ENCODE measurements around the gene SLIT3.
"Not testable (repeated sequence)": the region's sequence is repeated elsewhere in the genome, so short reads cannot be mapped to it uniquely, and the experiment has no call there.

SLIT3 gene

DNA sequence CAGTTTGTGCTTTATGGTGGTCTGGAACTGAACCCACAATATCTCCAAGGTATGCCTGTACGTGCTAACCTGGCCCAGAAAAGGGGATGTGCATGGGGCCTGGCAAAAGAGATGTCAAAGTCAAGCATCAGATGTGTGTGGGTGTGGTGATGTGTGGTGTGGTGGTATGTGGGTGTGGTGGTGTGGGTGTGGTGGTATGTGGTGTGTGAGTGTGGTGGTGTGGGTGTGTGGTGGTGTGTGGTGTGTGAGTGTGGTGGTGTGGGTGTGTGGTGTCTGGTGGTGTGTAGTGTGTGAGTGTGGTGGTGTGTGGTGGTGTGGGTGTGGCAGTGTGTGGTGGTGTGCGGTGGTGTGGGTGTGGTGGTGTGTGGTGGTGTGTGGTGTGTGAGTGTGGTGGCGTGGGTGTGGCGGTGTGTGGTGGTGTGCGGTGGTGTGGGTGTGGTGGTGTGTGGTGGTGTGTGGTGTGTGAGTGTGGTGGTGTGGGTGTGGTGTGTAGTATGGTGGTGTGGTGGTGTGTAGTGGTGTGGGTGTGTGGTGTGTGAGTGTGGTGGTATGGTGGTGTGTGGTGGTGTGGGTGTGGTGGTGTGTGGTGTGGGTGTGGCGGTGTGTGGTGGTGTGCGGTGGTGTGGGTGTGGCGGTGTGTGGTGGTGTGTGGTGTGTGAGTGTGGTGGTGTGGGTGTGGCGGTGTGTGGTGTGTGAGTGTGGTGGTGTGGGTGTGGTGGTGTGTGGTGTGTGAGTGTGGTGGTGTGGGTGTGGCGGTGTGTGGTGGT lies 554.6 kb downstream of the SLIT3 start:
- not testable (repeated sequence) for H3K4me1 Mint-ChIP-seq, H3K27me3 Mint-ChIP-seq, H3K9me3 Mint-ChIP-seq, H3K27ac Mint-ChIP-seq, H3K4me3 Mint-ChIP-seq, H3K36me3 Mint-ChIP-seq

DNA sequence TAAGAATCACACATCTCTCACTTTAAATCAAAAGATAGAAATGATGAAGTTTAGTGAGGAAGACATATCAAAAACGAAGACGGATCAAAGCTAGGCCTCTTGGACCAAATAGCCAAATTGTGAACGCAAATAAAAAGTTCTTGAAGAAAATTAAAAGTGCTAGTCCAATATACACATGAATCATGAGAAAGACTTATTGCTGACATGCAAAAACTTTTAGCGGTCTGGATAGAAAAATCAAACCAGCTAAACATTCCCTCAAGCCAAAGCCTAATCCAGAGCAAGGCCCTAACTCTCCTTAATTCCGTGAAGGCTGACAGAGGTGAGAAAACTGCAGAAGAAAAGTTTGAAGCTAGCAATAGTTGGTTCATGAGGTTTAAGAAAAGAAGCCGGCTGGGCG lies 557.3 kb downstream of the SLIT3 start:
- Mint-ChIP-seq H3K4me3 (no peak overlapping the region), H3K4me1 (no peaks in the 10 kb centered on the region), H3K9me3 (peaks cover 10% of the 10 kb centered on the region), H3K36me3 (peaks cover 2% of the 10 kb centered on the region), H3K27ac (no peak overlapping the region), H3K27me3 (no peaks in the 10 kb centered on the region)

GRCh38 chr5:168742311-168742710 lies 558.6 kb downstream of the SLIT3 start:
- not testable (repeated sequence) for H3K27ac Mint-ChIP-seq, H3K4me3 Mint-ChIP-seq, H3K36me3 Mint-ChIP-seq, H3K4me1 Mint-ChIP-seq, H3K9me3 Mint-ChIP-seq, H3K27me3 Mint-ChIP-seq

DNA sequence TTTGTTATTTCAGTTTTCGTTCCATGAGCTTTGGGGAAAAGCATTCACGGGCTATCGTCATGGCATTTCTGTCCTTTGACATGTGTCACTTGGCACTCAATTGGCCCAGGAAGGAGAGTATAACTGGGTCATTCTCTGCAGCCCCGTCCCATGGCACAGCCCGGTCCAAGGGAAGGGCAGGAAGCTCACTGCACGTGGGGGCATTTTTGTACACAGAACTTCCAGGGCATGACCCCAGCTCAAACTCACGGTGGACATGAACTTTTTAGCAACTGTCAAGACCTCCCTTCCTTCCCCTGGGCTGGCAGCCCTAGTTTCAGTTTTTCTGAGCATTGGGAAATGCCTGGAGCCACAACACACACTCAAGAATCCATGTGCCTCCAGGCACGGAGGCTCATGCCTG lies 560.1 kb downstream of the SLIT3 start:
- H3K4me3 Mint-ChIP-seq, result no peak overlapping the region
- H3K36me3 Mint-ChIP-seq, result no peaks in the 10 kb centered on the region
- no peaks in the 10 kb centered on the region for H3K4me1 Mint-ChIP-seq
- no peak overlapping the region for H3K27ac Mint-ChIP-seq
- peaks cover 10% of the 10 kb centered on the region for H3K9me3 Mint-ChIP-seq
- peaks cover 2% of the 10 kb centered on the region for H3K27me3 Mint-ChIP-seq

- peaks cover 10% of the 10 kb centered on the region for H3K9me3 Mint-ChIP-seq
- H3K27me3 Mint-ChIP-seq, result peaks cover 2% of the 10 kb centered on the region
- no peaks in the 10 kb centered on the region for H3K4me1 Mint-ChIP-seq
- no peak overlapping the region for H3K27ac Mint-ChIP-seq
- H3K36me3 Mint-ChIP-seq, result no peaks in the 10 kb centered on the region
- H3K4me3 Mint-ChIP-seq, result no peak overlapping the region
Measured at GRCh38 chr5:168740092-168740800, 560.7 kb downstream of the SLIT3 start.

GRCh38 chr5:168737066-168737465 lies 563.9 kb downstream of the SLIT3 start:
- H3K36me3 Mint-ChIP-seq, result no peaks in the 10 kb centered on the region
- H3K27me3 Mint-ChIP-seq, result peaks cover 2% of the 10 kb centered on the region
- no peak overlapping the region for H3K27ac Mint-ChIP-seq
- H3K4me1 Mint-ChIP-seq, result no peaks in the 10 kb centered on the region
- no peak overlapping the region for H3K4me3 Mint-ChIP-seq
- no peaks in the 10 kb centered on the region for H3K9me3 Mint-ChIP-seq

GRCh38 chr5:168736281-168736831 lies 564.6 kb downstream of the SLIT3 start:
- peaks cover 3% of the 10 kb centered on the region for H3K27me3 Mint-ChIP-seq

GRCh38 chr5:168734620-168735300 lies 566.2 kb downstream of the SLIT3 start:
- H3K9me3 Mint-ChIP-seq, result peaks cover 4% of the 10 kb centered on the region
- H3K27ac Mint-ChIP-seq, result no peak overlapping the region
- H3K27me3 Mint-ChIP-seq, result peaks cover 12% of the 10 kb centered on the region
- no peak overlapping the region for H3K4me3 Mint-ChIP-seq
- no peaks in the 10 kb centered on the region for H3K36me3 Mint-ChIP-seq
- no peaks in the 10 kb centered on the region for H3K4me1 Mint-ChIP-seq

More at GRCh38 chr5:168736281-168736831, 564.6 kb downstream of the SLIT3 start:
- Mint-ChIP-seq H3K4me1 (no peaks in the 10 kb centered on the region), H3K9me3 (no peaks in the 10 kb centered on the region), H3K4me3 (no peak overlapping the region), H3K27ac (no peak overlapping the region), H3K36me3 (no peaks in the 10 kb centered on the region)

DNA sequence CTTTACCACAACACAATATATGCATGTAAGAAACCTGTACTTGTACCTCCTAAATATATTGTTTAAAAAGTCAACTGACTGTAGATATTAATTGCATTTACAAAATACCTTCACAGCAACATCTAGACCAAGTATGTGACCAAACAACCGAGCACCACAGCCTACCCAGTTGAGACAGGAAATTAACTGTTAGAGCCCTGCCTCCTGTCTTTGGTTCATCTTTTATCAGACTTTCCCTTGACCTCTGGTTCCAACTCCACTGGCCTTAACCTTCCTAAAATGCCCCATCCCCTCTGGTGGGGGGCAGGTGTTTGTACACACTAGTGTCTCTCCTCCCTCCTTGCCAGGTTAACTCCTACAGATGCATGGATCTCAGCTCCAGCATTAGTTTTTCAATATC lies 566.8 kb downstream of the SLIT3 start:
- no peaks in the 10 kb centered on the region for H3K4me1 Mint-ChIP-seq
- H3K36me3 Mint-ChIP-seq, result peaks cover 2% of the 10 kb centered on the region
- peaks cover 9% of the 10 kb centered on the region for H3K9me3 Mint-ChIP-seq
- H3K27me3 Mint-ChIP-seq, result peaks cover 14% of the 10 kb centered on the region
- no peak overlapping the region for H3K27ac Mint-ChIP-seq
- H3K4me3 Mint-ChIP-seq, result no peak overlapping the region

DNA sequence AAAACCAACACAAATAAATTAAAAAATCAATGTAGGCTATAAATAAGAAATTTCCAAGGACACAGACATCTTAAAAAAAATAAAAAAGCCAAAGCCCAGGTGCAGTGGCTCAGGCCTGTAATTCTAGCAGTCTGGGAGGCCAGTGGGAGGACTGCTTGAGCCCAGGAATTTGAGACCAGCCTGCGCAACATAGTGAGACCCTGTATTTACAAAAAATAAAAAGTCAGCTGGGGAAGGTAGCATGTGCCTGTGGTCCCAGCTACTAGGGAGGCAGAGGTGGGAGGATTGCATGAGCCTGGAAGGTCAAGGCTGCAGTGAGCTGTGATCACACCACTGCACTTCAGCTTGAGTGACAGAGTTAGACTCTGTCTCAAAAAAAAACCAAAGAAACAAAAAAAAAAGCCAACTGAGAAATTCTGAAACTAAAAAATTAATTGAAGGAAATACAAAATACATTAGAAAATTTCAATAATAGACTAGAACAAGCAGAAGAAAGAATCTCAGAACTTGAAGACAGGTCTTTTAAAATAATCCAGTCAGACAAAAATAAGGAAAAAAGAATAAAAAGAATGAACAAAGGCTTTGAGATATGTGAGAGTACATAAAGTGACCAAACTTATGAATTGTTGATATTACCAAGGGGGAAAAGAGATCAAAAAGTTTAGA lies 572.3 kb downstream of the SLIT3 start:
- Mint-ChIP-seq H3K27ac (no peak overlapping the region), H3K9me3 (peaks cover 9% of the 10 kb centered on the region), H3K27me3 (peaks cover 13% of the 10 kb centered on the region), H3K36me3 (peaks cover 2% of the 10 kb centered on the region), H3K4me3 (no peak overlapping the region), H3K4me1 (no peaks in the 10 kb centered on the region)

GRCh38 chr5:168727547-168727946 lies 573.4 kb downstream of the SLIT3 start:
- Mint-ChIP-seq H3K27me3 (peaks cover 13% of the 10 kb centered on the region), H3K4me1 (no peaks in the 10 kb centered on the region), H3K9me3 (peaks cover 9% of the 10 kb centered on the region), H3K36me3 (peaks cover 2% of the 10 kb centered on the region), H3K27ac (no peak overlapping the region), H3K4me3 (no peak overlapping the region)

DNA sequence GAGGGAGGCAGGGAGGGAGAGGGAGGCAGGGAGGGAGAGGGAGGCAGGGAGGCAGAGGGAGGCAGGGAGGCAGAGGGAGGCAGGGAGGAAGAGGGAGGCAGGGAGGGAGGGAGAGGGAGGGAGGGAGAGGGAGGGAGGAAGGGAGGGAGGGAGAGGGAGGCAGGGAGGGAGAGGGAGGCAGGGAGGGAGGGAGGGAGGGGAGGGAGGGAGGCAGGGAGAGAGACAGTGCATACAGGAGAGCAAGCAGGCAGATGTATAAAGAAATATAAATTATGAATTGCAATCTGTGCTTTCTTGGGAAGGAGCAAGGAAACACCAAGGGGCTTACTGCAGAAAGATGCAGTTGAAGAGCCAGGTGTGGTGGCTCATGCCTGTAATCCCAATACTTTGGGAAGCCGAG lies 574.6 kb downstream of the SLIT3 start:
- Mint-ChIP-seq H3K27me3 (peaks cover 20% of the 10 kb centered on the region), H3K27ac (no peak overlapping the region), H3K36me3 (peaks cover 2% of the 10 kb centered on the region), H3K4me3 (no peak overlapping the region), H3K9me3 (peaks cover 9% of the 10 kb centered on the region), H3K4me1 (no peaks in the 10 kb centered on the region)

DNA sequence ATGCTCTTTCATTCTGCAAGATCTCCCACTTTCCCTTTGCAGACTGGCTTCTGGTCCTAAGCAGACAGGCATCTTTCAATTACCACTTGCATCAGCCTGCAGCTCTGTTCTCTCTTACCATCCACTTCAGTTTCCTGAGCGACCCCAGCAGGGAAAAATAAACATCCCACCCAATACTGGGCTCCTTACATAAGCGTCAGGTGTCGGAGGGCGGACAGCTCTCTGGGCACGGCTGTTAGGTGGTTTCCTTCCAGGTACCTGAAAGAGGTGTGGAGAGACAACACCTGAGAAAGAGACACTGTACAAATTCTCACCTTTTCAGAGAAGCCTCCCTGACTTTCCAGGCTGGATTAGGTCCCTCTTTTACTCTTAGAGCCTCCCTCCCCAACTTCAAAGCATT lies 576.7 kb downstream of the SLIT3 start:
- Mint-ChIP-seq H3K4me1 (no peaks in the 10 kb centered on the region), H3K4me3 (no peak overlapping the region), H3K36me3 (no peaks in the 10 kb centered on the region), H3K27me3 (peaks cover 16% of the 10 kb centered on the region), H3K9me3 (no peaks in the 10 kb centered on the region), H3K27ac (no peak overlapping the region)

- H3K36me3 Mint-ChIP-seq, result no peaks in the 10 kb centered on the region
- H3K27ac Mint-ChIP-seq, result no peak overlapping the region
- H3K9me3 Mint-ChIP-seq, result no peaks in the 10 kb centered on the region
- H3K4me1 Mint-ChIP-seq, result no peaks in the 10 kb centered on the region
- no peak overlapping the region for H3K4me3 Mint-ChIP-seq
- H3K27me3 Mint-ChIP-seq, result peaks cover 17% of the 10 kb centered on the region
Measured at GRCh38 chr5:168723037-168723436, 577.9 kb downstream of the SLIT3 start.

DNA sequence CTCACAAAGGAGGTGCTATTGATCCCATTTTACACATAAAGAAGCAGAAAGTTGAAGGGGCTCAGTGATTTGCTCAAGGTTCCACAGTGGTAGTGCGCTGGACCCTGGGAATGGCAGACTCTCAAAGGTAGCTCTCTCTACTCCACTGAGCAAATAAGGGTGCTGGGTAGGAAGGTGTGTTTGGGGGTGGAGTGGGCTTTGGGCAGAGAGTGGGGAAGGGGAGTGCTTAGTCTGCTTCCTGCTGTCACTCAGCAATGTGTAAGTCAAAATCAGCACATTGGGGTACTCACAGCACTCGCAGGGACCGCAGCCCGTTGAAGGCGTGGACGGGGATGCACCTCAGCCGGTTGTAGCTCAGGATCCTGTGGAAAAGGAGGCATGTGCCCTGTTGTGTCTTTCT lies 579.0 kb downstream of the SLIT3 start:
- Mint-ChIP-seq H3K4me3 (no peak overlapping the region), H3K4me1 (no peaks in the 10 kb centered on the region), H3K27me3 (peaks cover 17% of the 10 kb centered on the region), H3K27ac (no peak overlapping the region), H3K9me3 (no peaks in the 10 kb centered on the region), H3K36me3 (no peaks in the 10 kb centered on the region)
